ENCODE results near the gene ZNF611.
A peak's percentile ranks its signal among the peaks of the same experiment; 100 is the strongest.

ZNF611 gene

DNA sequence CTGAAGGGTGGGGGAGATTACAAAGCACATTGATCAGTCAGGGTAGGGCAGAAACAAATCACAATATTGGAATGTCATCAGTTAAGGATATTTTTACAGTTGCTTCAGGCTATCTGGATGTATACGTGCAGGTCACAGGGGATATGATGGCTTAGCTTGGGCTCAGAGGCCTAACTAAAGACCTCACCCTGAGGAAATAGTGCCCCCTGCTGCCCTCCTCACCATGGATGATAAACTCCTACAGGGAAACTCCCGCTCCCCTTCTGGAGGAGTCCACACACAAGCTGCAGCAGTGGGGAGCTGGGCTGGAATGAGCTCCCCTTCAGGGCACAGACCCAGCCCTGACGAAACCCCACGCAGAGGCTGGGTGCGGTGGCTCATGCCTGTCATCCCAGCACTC, 35.3 kb downstream of the ZNF611 start:
- TF ChIP-seq RAD21 (IDR thresholded peaks at IDR 0.05; ENCODE audit: low read depth) = peak; percentile 57

DNA sequence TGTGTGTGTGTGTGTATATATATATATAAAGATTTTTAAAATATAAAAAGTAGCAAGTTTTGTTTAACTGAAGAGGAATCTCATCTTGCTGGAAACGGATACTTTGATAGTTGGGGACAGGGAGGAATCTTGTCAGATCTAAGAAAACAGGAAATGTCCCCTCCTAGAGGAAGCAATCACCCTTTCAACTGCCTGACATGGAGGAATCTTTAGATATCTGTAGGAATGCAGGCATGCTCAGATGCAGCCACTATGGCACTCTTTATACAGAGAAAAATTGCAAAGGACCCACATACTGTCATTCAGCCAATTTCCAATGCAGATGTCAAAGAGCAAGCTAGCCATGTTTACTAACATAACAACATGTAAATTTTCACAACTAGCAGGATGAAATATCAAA, 38.8 kb downstream of the ZNF611 start:
- TF ChIP-seq RAD21 (IDR thresholded peaks at IDR 0.05; ENCODE audit: low read depth) (no peak), YY1 (IDR thresholded peaks at IDR 0.05; ENCODE audit: low read depth) (no peak), EP300 (IDR thresholded peaks at IDR 0.05; ENCODE audit: borderline replicate concordance) (no peak)

DNA sequence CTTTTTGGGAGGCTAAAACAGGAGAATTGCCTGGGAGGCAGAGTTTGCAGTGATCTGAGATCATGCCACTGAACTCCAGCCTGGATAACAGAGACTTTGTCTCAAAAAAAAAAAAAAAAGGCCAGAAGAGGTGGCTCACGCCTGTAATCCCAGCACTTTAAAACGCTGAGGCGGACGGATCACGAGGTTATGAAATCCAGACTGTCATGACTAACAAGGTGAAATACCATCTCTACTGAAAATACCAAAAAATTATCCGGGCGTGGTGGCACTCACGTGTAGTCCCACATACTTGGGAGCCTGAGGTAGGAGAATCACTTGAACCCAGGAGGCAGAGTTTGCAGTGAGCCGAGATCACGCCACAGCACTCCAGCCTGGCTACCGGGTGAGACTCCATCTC, 39.9 kb downstream of the ZNF611 start:
- TF ChIP-seq TAF1 (IDR thresholded peaks at IDR 0.05; ENCODE audit: low read depth) (no peak), EP300 (IDR thresholded peaks at IDR 0.05; ENCODE audit: borderline replicate concordance) (no peak)
- TF ChIP-seq, protein P1, sequence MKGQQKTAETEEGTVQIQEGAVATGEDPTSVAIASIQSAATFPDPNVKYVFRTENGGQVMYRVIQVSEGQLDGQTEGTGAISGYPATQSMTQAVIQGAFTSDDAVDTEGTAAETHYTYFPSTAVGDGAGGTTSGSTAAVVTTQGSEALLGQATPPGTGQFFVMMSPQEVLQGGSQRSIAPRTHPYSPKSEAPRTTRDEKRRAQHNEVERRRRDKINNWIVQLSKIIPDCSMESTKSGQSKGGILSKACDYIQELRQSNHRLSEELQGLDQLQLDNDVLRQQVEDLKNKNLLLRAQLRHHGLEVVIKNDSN (IDR thresholded peaks at IDR 0.05) = no peak
- TF ChIP-seq, protein P2, sequence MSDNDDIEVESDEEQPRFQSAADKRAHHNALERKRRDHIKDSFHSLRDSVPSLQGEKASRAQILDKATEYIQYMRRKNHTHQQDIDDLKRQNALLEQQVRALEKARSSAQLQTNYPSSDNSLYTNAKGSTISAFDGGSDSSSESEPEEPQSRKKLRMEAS (IDR thresholded peaks at IDR 0.05) = no peak

DNA sequence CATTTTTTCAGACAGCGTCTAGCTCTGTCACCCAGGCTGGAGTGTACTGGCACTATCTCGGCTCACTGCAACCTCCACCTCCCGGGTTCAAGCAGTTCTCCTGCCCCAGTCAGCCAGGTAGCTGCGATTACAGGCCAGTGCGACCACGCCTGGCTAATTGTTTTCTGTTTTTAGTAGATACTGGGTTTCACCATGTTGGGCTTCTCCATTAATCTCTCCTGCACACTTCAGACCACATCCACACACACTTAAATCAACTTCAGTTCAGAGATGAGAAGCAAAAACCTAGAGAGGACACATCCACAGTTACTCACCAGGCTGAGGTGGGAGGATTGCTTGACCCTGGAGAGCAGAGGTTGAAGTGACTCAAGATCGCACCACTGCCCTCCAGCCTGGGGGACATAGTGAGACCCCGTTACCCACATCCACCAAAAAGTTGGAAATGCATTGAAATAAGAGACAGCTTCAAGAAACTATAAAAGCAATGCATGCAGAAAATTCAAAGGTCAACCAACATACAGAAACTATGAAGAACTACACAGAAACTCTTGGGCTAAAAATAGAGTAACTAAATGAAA, 42.3 kb downstream of the ZNF611 start:
- TF ChIP-seq, protein P1 (IDR thresholded peaks at IDR 0.05) = no peak
- no peak for TF ChIP-seq NFIC (IDR thresholded peaks at IDR 0.05)
- TF ChIP-seq, protein P2 (IDR thresholded peaks at IDR 0.05) = no peak
- no peak for TF ChIP-seq EP300 (IDR thresholded peaks at IDR 0.05; ENCODE audit: borderline replicate concordance)
- TF ChIP-seq, protein P3, sequence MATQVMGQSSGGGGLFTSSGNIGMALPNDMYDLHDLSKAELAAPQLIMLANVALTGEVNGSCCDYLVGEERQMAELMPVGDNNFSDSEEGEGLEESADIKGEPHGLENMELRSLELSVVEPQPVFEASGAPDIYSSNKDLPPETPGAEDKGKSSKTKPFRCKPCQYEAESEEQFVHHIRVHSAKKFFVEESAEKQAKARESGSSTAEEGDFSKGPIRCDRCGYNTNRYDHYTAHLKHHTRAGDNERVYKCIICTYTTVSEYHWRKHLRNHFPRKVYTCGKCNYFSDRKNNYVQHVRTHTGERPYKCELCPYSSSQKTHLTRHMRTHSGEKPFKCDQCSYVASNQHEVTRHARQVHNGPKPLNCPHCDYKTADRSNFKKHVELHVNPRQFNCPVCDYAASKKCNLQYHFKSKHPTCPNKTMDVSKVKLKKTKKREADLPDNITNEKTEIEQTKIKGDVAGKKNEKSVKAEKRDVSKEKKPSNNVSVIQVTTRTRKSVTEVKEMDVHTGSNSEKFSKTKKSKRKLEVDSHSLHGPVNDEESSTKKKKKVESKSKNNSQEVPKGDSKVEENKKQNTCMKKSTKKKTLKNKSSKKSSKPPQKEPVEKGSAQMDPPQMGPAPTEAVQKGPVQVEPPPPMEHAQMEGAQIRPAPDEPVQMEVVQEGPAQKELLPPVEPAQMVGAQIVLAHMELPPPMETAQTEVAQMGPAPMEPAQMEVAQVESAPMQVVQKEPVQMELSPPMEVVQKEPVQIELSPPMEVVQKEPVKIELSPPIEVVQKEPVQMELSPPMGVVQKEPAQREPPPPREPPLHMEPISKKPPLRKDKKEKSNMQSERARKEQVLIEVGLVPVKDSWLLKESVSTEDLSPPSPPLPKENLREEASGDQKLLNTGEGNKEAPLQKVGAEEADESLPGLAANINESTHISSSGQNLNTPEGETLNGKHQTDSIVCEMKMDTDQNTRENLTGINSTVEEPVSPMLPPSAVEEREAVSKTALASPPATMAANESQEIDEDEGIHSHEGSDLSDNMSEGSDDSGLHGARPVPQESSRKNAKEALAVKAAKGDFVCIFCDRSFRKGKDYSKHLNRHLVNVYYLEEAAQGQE (IDR thresholded peaks at IDR 0.05; ENCODE audit: low read depth) = no peak
- no peak for TF ChIP-seq TCF12 (IDR thresholded peaks at IDR 0.05; ENCODE audit: low read depth)
- TF ChIP-seq TAF1 (IDR thresholded peaks at IDR 0.05; ENCODE audit: low read depth) = no peak
- TF ChIP-seq TEAD4 (IDR thresholded peaks at IDR 0.05) = no peak
- no peak for TF ChIP-seq YY1 (IDR thresholded peaks at IDR 0.05; ENCODE audit: low read depth)
- no peak for TF ChIP-seq CREB1 (IDR thresholded peaks at IDR 0.05; ENCODE audit: low read depth)
- no peak for TF ChIP-seq CEBPB (IDR thresholded peaks at IDR 0.05)
- TF ChIP-seq RAD21 (IDR thresholded peaks at IDR 0.05; ENCODE audit: low read depth) = no peak
- TF ChIP-seq ZBTB7A (IDR thresholded peaks at IDR 0.05; ENCODE audit: low read depth) = no peak

DNA sequence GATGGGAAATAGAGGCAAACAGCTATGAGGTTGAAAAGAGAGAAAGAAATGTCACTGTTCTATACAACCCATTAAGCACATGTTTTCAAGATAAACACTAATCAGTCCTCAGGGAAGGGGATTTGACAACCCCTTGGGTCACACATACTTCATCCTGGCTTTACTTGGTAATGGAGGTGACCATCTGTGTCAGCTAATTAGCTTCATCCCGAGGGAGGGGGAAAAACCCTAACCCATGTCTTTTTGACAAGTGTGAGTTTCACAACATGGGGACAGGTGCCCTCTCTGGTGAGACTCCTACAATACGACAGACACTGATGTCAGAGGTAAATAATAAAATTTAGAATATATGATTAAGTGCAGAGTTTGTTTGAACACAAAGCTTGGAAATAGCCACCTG, 43.1 kb downstream of the ZNF611 start:
- TF ChIP-seq, protein P1 (IDR thresholded peaks at IDR 0.05) = no peak

DNA sequence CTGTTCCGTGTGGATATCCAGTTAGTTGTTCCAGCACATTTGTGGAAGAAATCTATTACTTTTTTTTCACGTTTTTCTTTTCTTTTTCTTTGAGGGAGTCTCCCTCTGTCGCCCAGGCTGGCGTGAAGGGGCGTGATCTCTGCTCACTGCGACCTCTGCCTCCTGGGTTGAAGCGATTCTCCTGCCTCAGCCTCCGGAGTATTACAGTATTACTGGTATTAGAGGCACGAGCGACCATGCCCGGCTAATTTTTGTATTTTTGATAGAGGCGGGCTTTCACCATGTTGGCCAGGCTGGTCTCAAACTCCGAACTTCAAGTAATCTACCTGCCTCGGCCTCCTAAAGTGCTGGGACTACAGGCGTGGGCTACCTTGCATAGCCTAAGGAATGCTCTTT, 43.6 kb downstream of the ZNF611 start:
- TF ChIP-seq EP300 (IDR thresholded peaks at IDR 0.05; ENCODE audit: borderline replicate concordance) = no peak
- no peak for TF ChIP-seq NFIC (IDR thresholded peaks at IDR 0.05)
- no peak for TF ChIP-seq CREB1 (IDR thresholded peaks at IDR 0.05; ENCODE audit: low read depth)
- TF ChIP-seq, protein P1 (IDR thresholded peaks at IDR 0.05) = no peak
- TF ChIP-seq EGR1 (IDR thresholded peaks at IDR 0.05) = no peak
- TF ChIP-seq, protein P2 (IDR thresholded peaks at IDR 0.05) = no peak
- TF ChIP-seq TCF12 (IDR thresholded peaks at IDR 0.05; ENCODE audit: low read depth) = no peak
- TF ChIP-seq YY1 (IDR thresholded peaks at IDR 0.05; ENCODE audit: low read depth) = no peak
- TF ChIP-seq, protein P3 (IDR thresholded peaks at IDR 0.05; ENCODE audit: low read depth) = no peak
- TF ChIP-seq TAF1 (IDR thresholded peaks at IDR 0.05; ENCODE audit: low read depth) = no peak
- no peak for TF ChIP-seq FOXM1 (IDR thresholded peaks at IDR 0.05; ENCODE audit: borderline replicate concordance, low read depth)

All from Ishikawa (cell line).